IMR-90 (cell line): ENCODE measurements around the gene SERPINA10.

Experiments used
- BHLHE40 ChIP-seq: fragments of 150-350 bp; IDR thresholded peaks from 2 replicates; pipeline ENCODE4 v1.6.1; 2016; ENCODE audit warnings: mild to moderate bottlenecking, low read depth, low read length
- FOS ChIP-seq: fragments of 150-350 bp; IDR thresholded peaks from 2 replicates; pipeline ENCODE4 v1.6.1; 2016; ENCODE audit warnings: low read depth, low read length
- MAFK ChIP-seq: IDR thresholded peaks from 2 replicates; pipeline ENCODE4 v1.6.1; 2012; ENCODE audit warnings: low read depth, low read length, improper control_type of control experiment
- MXI1 ChIP-seq: IDR thresholded peaks from 2 replicates; pipeline ENCODE4 v1.6.1; 2012; ENCODE audit warnings: low read depth, mild to moderate bottlenecking, low read length, moderate library complexity, borderline replicate concordance
- NFE2L2 ChIP-seq: fragments of 150-350 bp; IDR thresholded peaks from 2 replicates; pipeline ENCODE4 v1.6.1; 2016; ENCODE audit warnings: low read depth, mild to moderate bottlenecking, low read length
- POLR2A ChIP-seq: IDR thresholded peaks from 2 replicates; pipeline ENCODE4 v1.6.1; 2012; ENCODE audit warnings: mild to moderate bottlenecking, low read depth, low read length
- RAD21 ChIP-seq: IDR thresholded peaks from 2 replicates; pipeline ENCODE4 v1.6.1; 2012; ENCODE audit warnings: low read length, improper control_type of control experiment
- RFX5 ChIP-seq: IDR thresholded peaks from 2 replicates; pipeline ENCODE4 v1.8.0; 2012; ENCODE audit warnings: low read depth, mild to moderate bottlenecking, low read length, moderate library complexity
- SMC3 ChIP-seq: fragments of 150-350 bp; IDR thresholded peaks from 2 replicates; pipeline ENCODE4 v1.6.1; 2016; ENCODE audit warnings: low read depth, mild to moderate bottlenecking, antibody characterized with exemption, low read length, moderate library complexity
- TF ChIP-seq, protein P1 (sequence below): conservative IDR thresholded peaks from 2 replicates; pipeline ENCODE4 v1.5.1; 2012; ENCODE audit warnings: mild to moderate bottlenecking, low read depth, low read length, improper control_type of control experiment

DNA sequence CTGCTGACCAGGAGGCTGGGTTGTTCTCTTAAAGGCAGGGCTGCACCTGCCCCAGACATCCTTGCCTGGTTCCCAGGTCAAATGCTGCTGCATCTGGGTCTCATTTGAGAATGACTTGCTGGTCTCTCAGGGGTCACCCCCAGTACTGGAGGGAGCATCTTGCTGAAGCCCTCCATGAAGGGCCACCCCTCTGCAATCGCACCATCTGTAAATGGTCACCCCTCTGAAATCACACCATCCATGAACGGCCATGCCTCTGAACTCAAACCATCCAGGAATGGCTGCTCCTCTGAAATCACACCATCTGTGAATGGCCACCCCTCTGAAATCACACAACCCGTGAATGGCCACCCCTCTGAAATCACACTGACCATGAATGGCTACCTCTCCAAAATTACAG, 37.4 kb upstream of the SERPINA10 start:
- TF ChIP-seq, protein P1, sequence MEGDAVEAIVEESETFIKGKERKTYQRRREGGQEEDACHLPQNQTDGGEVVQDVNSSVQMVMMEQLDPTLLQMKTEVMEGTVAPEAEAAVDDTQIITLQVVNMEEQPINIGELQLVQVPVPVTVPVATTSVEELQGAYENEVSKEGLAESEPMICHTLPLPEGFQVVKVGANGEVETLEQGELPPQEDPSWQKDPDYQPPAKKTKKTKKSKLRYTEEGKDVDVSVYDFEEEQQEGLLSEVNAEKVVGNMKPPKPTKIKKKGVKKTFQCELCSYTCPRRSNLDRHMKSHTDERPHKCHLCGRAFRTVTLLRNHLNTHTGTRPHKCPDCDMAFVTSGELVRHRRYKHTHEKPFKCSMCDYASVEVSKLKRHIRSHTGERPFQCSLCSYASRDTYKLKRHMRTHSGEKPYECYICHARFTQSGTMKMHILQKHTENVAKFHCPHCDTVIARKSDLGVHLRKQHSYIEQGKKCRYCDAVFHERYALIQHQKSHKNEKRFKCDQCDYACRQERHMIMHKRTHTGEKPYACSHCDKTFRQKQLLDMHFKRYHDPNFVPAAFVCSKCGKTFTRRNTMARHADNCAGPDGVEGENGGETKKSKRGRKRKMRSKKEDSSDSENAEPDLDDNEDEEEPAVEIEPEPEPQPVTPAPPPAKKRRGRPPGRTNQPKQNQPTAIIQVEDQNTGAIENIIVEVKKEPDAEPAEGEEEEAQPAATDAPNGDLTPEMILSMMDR: no peak
- no peak for TF ChIP-seq POLR2A
- TF ChIP-seq RAD21: no peak
- TF ChIP-seq MAFK: no peak
- TF ChIP-seq FOS: no peak
- TF ChIP-seq MXI1: no peak
- no peak for TF ChIP-seq BHLHE40
- TF ChIP-seq RFX5: no peak
- TF ChIP-seq SMC3: no peak
- TF ChIP-seq NFE2L2: no peak
